GM12864 (cell line): ENCODE results near the gene FBXW7.

Experiments used
- DNase-seq: peaks from one replicate; pipeline ENCODE4 v3.0.0-alpha.2; 2011; ENCODE audit warnings: low read depth
- H3K4me3 ChIP-seq: 2 replicates; pipeline ENCODE4 v1.5.1; 2011; ENCODE audit warnings: mild to moderate bottlenecking, low read depth, low read length, control low read depth
- TF ChIP-seq, protein P1 (sequence below): IDR thresholded peaks from 2 replicates; pipeline ENCODE4 v1.5.1; 2011; ENCODE audit warnings: low read depth, mild to moderate bottlenecking, moderate library complexity, low read length, control low read depth, inconsistent platforms; ENCODE audit errors: missing control alignments

FBXW7 gene

DNA sequence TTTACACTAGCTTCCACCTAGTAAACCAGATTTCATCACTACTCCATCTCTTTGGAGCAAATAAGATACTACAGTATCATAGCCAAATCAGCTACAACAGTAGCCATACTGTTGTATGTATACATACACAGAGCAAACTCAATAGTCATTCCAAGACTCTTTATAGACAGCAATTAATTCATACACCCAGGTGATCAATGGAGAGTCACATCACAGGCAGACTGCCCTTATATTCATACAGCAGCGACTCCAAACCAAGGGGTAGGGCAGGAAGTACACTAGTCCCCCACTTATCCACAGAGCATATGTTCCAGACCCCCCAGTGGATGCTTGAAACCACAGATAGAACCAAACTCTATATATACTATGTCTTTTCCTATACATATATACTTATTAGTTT is 76.6 kb downstream of the FBXW7 start:
- DNase-seq: no peak

DNA sequence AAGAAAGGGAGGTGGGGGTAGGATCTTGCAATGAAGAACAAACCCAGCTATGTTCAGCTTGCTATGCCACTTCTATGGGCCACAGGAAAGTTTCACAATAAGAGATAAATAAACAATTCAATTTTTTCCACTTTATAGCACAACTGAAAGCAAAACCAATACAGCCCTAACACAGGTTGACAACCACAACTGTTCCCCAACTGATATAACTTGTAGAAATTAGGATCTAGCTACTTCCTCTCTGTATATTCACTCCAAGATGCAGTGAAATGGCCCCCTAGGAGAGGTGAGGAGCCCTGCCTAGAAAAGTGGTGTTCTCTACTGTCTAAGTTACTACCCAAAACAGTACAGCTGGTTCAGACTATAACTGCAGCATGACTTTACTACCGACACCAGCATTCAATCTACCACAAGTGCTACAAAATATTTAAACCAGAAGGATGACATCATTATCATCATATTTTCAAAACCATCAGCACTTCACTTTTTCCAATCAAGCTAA is 77.0 kb downstream of the FBXW7 start:
- no peak overlapping the region for H3K4me3 ChIP-seq
- DNase-seq: no peak
- TF ChIP-seq, protein P1, sequence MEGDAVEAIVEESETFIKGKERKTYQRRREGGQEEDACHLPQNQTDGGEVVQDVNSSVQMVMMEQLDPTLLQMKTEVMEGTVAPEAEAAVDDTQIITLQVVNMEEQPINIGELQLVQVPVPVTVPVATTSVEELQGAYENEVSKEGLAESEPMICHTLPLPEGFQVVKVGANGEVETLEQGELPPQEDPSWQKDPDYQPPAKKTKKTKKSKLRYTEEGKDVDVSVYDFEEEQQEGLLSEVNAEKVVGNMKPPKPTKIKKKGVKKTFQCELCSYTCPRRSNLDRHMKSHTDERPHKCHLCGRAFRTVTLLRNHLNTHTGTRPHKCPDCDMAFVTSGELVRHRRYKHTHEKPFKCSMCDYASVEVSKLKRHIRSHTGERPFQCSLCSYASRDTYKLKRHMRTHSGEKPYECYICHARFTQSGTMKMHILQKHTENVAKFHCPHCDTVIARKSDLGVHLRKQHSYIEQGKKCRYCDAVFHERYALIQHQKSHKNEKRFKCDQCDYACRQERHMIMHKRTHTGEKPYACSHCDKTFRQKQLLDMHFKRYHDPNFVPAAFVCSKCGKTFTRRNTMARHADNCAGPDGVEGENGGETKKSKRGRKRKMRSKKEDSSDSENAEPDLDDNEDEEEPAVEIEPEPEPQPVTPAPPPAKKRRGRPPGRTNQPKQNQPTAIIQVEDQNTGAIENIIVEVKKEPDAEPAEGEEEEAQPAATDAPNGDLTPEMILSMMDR: no peak

More for the DNA sequence above, 76.6 kb downstream of the FBXW7 start:
- H3K4me3 ChIP-seq: no peak overlapping the region
- TF ChIP-seq, protein P1: no peak

DNA sequence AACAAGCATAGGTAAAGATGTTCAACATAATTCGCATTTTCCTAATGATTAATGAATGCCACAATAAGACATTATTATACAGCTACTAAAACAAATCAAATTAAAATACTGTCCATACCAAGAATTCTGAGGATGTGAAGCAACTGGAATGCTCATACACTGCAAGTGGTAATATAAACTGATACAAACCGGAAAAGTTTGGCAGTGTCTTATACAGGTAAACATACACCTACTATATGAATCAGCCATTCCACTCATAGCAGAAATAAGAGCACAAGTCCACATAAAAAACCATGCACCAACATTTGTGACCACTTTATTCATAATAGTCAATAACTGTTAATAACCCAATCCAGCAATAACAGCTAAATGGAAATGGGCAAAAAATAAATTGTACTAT is 79.3 kb downstream of the FBXW7 start:
- H3K4me3 ChIP-seq: no peak overlapping the region
- no peak for DNase-seq
- TF ChIP-seq, protein P1: no peak

DNA sequence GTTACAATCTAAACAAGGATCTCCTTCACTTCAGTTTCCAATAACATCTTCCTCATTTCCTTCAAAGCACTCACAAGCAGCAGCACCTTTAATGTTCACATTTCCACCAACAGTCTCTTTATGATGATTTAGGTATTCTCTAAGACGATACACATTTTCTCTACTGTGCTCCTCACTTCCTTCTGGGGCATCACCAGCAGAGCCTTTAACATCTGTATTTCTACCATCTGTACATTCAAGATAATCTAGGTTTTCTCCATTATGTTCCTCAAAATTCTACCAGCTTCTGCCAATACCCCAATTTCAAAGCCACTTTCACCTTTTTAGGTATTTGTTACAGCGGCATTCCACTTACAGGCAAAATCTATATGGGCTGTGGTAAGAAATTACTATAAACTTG is 80.6 kb downstream of the FBXW7 start:
- DNase-seq: no peak
- H3K4me3 ChIP-seq: no peak overlapping the region
- TF ChIP-seq, protein P1: no peak

DNA sequence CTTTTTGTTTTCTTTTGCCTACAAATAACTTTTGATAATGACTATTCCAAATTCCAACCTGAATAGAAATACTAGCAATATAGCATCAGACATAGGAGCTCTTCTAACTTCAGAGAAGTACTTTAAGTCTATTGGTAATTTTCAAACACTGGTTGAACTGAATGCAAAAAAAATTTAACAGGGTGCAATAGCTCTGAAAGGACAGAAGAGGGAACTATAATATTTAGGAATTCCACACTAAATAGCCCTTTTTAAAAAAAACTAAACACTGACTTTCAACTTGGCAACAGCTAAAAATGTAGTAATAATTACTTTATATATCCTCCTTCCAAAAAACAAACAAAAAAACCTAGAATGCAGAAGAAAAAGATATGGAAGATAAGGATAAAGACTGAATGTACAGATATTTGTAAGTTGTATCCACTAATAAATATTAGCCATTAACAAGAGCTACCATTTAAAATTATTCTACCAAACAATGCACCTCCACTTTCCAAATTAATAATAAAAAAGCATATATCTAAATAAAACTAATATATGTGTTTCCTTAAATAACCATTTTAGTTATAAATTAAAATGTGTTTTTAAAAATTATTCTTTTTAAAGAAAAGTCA is 81.4 kb downstream of the FBXW7 start:
- TF ChIP-seq, protein P1: peak; percentile 48
- DNase-seq: no peak
- H3K4me3 ChIP-seq: no peak overlapping the region

DNA sequence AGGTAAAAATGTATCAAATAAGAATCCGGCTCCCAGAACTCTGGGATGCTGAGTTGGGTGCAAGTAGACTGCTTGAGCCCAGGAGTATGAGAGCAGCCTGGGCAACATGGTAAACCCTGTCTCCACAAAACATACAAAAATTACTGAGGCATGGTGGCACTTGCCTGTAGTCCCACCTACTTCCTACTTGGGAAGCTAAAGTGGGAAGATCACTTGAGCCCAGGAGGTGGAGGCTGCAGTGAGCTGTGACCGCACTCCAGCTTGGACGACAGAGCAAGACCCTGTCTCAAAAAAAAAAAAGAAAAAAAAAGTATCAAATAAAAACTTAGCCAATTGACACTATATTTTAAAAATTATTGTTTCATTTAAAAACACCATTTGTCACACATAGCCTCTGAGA is 84.4 kb downstream of the FBXW7 start:
- H3K4me3 ChIP-seq: no peak overlapping the region
- no peak for DNase-seq
- TF ChIP-seq, protein P1: no peak

DNA sequence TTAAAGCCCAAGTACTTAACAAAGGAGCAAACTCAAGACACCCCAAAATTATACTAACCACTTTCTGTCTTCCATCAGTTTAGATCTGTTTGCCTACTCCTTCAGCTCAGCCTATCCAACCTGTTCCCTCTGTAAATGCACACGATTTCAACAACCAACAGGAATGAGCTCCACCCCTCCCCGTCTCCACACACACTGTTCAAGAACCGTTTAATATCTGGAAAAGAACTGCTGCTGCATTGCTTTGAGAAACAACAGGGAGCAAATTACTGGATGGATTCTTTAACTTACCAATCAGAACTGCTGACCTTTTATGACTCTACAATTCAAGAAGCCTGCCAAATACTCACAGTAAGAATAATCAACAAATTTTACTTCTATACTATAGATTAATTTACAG is 87.0 kb downstream of the FBXW7 start:
- no peak overlapping the region for H3K4me3 ChIP-seq
- TF ChIP-seq, protein P1: no peak
- no peak for DNase-seq
